Tibial nerve (tissue), 4 donors: ENCODE results near the gene GPR132. TPM values are rescaled to one million over a fixed set of nuclear protein-coding genes. Genes with fewer than 3 reads are reported as not detected.

Experiments used
- DNase-seq, 2 donors: peaks; one replicate each; pipeline ENCODE4 v3.0.0-alpha.2; 2019; ENCODE audit warnings: low spot score in 2 of 2
- H3K27ac ChIP-seq, 4 donors: fragments of 200-600 bp; sonication (generic) in 3 of 4; one replicate each; pipeline ENCODE4 v1.5.1; 2017 to 2019; ENCODE audit warnings: mild to moderate bottlenecking in 1 of 4
- H3K27me3 ChIP-seq, 2 donors: fragments of 200-600 bp; sonication (generic) in 1 of 2; one replicate each; pipeline versions ENCODE4 v1.5.1 to v1.6.0; 2017 to 2019
- H3K36me3 ChIP-seq, 3 donors: fragments of 200-600 bp; sonication (generic); one replicate each; pipeline ENCODE4 v1.5.1; 2018 to 2019
- H3K4me1 ChIP-seq, 4 donors: fragments of 200-600 bp; sonication (generic) in 3 of 4; one replicate each; pipeline ENCODE4 v1.5.1; 2017 to 2019
- H3K4me3 ChIP-seq, 4 donors: fragments of 200-600 bp; sonication (generic) in 3 of 4; one replicate each; pipeline ENCODE4 v1.5.1; 2017 to 2019; ENCODE audit warnings: mild to moderate bottlenecking in 1 of 4, moderate library complexity in 1 of 4
- H3K9me3 ChIP-seq, 4 donors: fragments of 200-600 bp; sonication (generic) in 3 of 4; one replicate each; pipeline ENCODE4 v1.5.1; 2017 to 2019
- EP300 ChIP-seq, 2 donors: sonication (generic); formaldehyde crosslinking; IDR thresholded peaks; one replicate each; pipeline ENCODE4 v1.6.1; 2017; ENCODE audit warnings: antibody characterized with exemption in 2 of 2, mild to moderate bottlenecking in 1 of 2
- POLR2A ChIP-seq, 2 donors: fragments of 450-650 bp; IDR thresholded peaks; one replicate each; pipeline ENCODE4 v1.6.1; 2017; ENCODE audit warnings: antibody characterized with exemption in 2 of 2, mild to moderate bottlenecking in 2 of 2, moderate library complexity in 2 of 2
- WGBS, 2 donors: methylation state at CpG; one replicate each; pipeline ENCODE4 v1.1.5; 2018; 5-methylcytosine and 5-hydroxymethylcytosine counted together
- total RNA-seq, 4 donors: library from RNA; depleted of rRNA; stranded (reverse); fragments of >200 nt; gene quantifications; one replicate each; pipeline ENCODE4 v1.1.0, GENCODE V29; 2016
- TF ChIP-seq, protein P1 (sequence below), 5 experiments: fragments of 200-600 bp in 3 of 5; fragments of 450-650 bp in 2 of 5; sonication (generic) in 3 of 5; IDR thresholded peaks; one replicate each; pipeline ENCODE4 v1.5.1; 2016 to 2019; ENCODE audit warnings: antibody characterized with exemption in 5 of 5, mild to moderate bottlenecking in 3 of 5, moderate library complexity in 2 of 5

GPR132 gene
- total RNA-seq, 4 donors from 2014 or later = 1.5 to 7.7 (median 5.4) TPM

DNA sequence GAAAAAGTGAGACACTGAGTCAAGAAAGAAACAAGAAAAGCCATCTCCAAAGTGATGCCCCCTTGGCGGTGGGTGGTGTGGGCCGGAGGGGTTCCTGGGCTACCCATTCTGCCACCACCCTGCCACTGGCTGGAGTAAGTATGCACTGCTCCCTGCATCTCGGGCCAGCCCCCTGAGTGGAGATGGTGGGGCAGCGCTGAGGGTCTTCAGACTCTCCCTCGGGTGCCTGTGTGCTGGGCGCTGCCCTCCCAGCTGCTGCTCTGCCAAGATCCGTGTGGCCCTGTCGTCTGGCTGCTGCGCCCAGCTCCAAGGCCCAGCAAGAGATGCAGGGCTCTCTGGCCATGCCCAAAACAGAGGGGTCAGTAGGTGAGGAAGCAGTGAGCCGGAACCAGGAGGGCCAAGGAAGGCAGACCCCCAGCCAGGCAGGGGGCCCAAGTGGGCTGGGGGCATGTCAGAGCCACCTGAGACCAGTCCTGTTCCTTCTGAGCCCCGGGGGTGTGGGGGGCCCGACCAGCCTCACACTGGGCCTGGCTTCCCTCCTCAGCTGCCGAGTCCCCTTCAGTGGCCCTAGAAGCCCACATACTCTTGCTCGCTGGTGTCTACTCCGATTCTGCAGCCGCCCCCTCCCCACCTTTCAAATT, 5.2 kb downstream of the GPR132 start:
- peaks cover 0 to 36% (median 21%) of the 10 kb centered on the region in 4 donors for H3K4me1 ChIP-seq
- no peak for TF ChIP-seq POLR2A (IDR thresholded peaks at IDR 0.05)
- TF ChIP-seq, protein P1, sequence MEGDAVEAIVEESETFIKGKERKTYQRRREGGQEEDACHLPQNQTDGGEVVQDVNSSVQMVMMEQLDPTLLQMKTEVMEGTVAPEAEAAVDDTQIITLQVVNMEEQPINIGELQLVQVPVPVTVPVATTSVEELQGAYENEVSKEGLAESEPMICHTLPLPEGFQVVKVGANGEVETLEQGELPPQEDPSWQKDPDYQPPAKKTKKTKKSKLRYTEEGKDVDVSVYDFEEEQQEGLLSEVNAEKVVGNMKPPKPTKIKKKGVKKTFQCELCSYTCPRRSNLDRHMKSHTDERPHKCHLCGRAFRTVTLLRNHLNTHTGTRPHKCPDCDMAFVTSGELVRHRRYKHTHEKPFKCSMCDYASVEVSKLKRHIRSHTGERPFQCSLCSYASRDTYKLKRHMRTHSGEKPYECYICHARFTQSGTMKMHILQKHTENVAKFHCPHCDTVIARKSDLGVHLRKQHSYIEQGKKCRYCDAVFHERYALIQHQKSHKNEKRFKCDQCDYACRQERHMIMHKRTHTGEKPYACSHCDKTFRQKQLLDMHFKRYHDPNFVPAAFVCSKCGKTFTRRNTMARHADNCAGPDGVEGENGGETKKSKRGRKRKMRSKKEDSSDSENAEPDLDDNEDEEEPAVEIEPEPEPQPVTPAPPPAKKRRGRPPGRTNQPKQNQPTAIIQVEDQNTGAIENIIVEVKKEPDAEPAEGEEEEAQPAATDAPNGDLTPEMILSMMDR (IDR thresholded peaks at IDR 0.05) = no peak
- no peak for TF ChIP-seq EP300 (IDR thresholded peaks at IDR 0.05)
- peaks cover 0 to 17% of the 10 kb centered on the region in 2 donors for H3K27me3 ChIP-seq
- no peaks in the 10 kb centered on the region for H3K36me3 ChIP-seq
- DNase-seq = no peak
- no peaks in the 10 kb centered on the region for H3K9me3 ChIP-seq
- no peak overlapping the region for H3K4me3 ChIP-seq
- peak overlapping the region in 3 of 4 donors; percentile 43 to 74 (median 61) for H3K27ac ChIP-seq
- WGBS, 2 donors = 87 to 89% methylated on average over 10 to 11 of the region's 16 CpGs

DNA sequence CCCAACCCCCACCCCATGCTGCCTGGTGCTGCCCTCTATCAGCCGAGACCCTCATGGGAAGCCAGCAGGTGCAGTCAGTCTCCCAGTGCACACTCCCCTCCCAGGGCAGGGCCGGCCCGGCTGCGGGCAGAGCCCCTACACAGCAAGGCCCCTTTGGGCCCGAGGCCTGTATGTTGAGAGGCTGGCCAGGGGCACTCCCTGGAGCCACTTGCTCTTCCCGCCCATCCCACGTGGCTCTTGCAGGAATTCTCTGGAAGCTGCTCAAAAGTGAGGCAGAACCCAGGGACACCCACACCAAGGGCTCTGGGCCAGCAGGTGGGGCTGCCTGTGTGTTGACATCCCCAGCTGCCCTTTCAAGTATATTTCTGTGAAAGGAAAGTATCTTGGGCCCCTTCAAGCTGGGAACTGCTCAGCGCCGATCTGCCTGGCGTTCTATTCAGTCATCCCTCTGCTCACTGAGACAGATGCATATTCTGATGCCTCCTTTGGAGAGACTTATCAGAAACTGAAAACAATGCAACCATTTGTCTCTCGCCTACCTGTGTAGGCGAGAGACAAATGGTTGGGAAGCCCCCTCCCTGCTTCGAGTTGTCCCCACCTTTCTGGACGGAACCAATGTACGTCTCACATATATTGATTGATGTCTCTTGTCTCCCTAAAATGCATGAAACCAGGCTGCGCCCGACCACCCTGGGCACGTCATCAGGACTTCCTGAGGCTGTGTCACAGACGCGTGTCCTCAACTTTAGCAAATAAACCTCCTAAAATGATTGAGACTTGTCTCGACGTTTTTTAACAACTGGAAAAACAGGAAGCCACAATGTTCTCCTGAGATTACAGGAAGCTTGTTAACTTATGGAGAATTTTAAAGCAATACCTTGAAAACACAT, 6.0 kb downstream of the GPR132 start:
- DNase-seq = no peak
- WGBS, 2 donors = 57 to 68% methylated on average over 15 to 19 of the region's 22 CpGs
- H3K4me3 ChIP-seq = no peak overlapping the region
- H3K9me3 ChIP-seq = no peaks in the 10 kb centered on the region
- H3K27me3 ChIP-seq = peaks cover 0 to 15% of the 10 kb centered on the region in 2 donors
- H3K27ac ChIP-seq = peak overlapping the region in 2 of 4 donors; percentile 49 to 74
- TF ChIP-seq, protein P1 (IDR thresholded peaks at IDR 0.05) = no peak
- TF ChIP-seq POLR2A (IDR thresholded peaks at IDR 0.05) = no peak
- H3K4me1 ChIP-seq = peaks cover 0 to 36% (median 21%) of the 10 kb centered on the region in 4 donors
- no peaks in the 10 kb centered on the region for H3K36me3 ChIP-seq

DNA sequence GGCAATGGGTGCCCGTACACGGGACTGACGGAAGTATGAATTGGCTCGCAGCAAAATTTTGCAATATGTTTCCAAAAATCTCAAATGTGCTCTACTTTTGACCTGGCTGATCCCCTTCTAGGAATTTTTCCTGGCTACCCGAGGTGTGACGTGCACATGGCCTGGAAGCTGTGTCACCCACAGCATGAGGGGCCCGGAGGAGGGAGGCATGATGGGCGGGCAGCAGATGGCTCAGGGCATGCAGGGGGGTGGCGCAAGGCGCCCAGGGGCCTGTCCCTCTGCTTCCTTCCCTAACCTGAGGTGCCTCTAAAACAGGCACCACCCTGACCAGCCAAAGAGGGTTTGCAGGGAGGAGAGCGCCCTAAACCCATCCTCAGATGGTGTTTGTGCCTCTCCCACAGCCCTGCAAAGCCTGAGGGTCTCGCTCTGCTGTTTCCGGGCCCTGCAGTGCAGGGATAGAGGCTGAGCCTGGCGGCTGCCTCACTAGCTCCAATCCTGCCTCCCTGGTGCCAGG, 6.7 kb downstream of the GPR132 start:
- no peaks in the 10 kb centered on the region for H3K36me3 ChIP-seq
- 79 to 83% methylated on average over 12 to 14 of the region's 14 CpGs for WGBS, 2 donors
- no peaks in the 10 kb centered on the region for H3K9me3 ChIP-seq
- no peak for DNase-seq
- peaks cover 0 to 15% of the 10 kb centered on the region in 2 donors for H3K27me3 ChIP-seq
- H3K4me3 ChIP-seq = no peak overlapping the region
- TF ChIP-seq EP300 (IDR thresholded peaks at IDR 0.05) (no peak), POLR2A (IDR thresholded peaks at IDR 0.05) (no peak)
- TF ChIP-seq, protein P1 (IDR thresholded peaks at IDR 0.05) = no peak
- H3K4me1 ChIP-seq = peaks cover 0 to 36% (median 21%) of the 10 kb centered on the region in 4 donors
- H3K27ac ChIP-seq = peak overlapping the region in 1 of 4 donors; percentile 49

DNA sequence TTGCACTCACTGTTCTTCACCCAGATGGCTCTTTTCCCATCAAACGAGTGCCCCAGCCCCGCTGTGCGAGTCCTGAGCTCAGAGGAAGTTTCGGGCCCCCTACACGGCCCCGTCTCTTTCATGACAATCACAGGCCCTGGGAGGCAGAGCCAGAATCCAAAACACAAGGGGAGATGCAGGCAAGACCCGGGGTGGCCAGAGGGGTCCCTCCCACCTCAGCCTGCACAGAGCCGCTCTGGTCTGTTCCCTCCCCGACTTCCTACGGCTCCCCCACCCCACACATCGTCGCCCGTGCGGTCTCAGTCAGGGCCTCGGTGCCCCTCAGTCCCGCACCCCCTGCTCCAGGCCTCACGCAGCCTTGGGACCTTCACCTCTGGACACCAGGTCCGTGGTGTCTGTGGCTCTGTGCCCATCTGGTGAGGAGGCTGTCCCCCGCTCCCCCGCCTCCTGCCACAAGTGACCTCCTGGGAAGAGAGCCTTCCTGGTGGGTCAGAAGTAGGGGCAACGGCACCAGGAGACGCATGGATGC, 8.9 kb downstream of the GPR132 start:
- DNase-seq = no peak
- 58 to 63% methylated on average over 22 of the region's 22 CpGs for WGBS, 2 donors
- Histone ChIP-seq H3K9me3 (no peaks in the 10 kb centered on the region), H3K36me3 (no peaks in the 10 kb centered on the region), H3K27me3 (peaks cover 0 to 15% of the 10 kb centered on the region in 2 donors), H3K4me1 (peaks cover 0 to 28% (median 17%) of the 10 kb centered on the region in 4 donors), H3K27ac (no peak overlapping the region), H3K4me3 (no peak overlapping the region)
- TF ChIP-seq POLR2A (IDR thresholded peaks at IDR 0.05) (no peak), EP300 (IDR thresholded peaks at IDR 0.05) (no peak)
- TF ChIP-seq, protein P1 (IDR thresholded peaks at IDR 0.05) = no peak
